ENCODE results near the gene PUS1. TPM values are rescaled to one million over a fixed set of nuclear protein-coding genes. Genes with fewer than 3 reads are reported as not detected.
"Not testable (repeated sequence)": the region's sequence is repeated elsewhere in the genome, so short reads cannot be mapped to it uniquely, and the experiment has no call there.

Gene PUS1
- total and polyA plus RNA-seq, 2 experiments from 2014 or later = 10.2 to 10.7 TPM

DNA sequence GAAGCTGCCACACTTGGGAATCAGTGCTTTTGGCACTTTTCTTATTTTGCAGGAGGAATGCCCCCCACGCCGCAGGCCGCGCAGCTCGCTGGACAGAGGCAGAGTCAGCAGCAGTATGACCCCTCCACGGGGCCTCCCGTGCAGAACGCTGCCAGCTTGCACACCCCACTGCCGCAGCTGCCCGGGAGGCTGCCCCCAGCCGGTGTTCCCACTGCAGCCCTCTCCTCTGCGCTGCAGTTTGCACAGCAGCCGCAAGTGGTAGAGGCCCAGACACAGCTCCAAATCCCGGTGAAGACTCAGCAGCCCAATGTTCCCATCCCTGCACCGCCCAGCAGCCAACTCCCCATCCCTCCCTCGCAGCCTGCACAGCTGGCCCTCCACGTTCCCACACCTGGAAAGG lies 53.0 kb downstream of the PUS1 start:
- H3K4me3 ChIP-seq = no peak overlapping the region
- no peak for TF ChIP-seq EZH2 (IDR thresholded peaks at IDR 0.05; ENCODE audit: borderline replicate concordance)
- TF ChIP-seq EZH2phosphoT487 (IDR thresholded peaks at IDR 0.05; ENCODE audit: low read depth, severe bottlenecking, unreplicated experiment) = no peak
- TF ChIP-seq, protein P1, sequence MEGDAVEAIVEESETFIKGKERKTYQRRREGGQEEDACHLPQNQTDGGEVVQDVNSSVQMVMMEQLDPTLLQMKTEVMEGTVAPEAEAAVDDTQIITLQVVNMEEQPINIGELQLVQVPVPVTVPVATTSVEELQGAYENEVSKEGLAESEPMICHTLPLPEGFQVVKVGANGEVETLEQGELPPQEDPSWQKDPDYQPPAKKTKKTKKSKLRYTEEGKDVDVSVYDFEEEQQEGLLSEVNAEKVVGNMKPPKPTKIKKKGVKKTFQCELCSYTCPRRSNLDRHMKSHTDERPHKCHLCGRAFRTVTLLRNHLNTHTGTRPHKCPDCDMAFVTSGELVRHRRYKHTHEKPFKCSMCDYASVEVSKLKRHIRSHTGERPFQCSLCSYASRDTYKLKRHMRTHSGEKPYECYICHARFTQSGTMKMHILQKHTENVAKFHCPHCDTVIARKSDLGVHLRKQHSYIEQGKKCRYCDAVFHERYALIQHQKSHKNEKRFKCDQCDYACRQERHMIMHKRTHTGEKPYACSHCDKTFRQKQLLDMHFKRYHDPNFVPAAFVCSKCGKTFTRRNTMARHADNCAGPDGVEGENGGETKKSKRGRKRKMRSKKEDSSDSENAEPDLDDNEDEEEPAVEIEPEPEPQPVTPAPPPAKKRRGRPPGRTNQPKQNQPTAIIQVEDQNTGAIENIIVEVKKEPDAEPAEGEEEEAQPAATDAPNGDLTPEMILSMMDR (IDR thresholded peaks at IDR 0.05; ENCODE audit: poor library complexity) = no peak
- H3K9me2 ChIP-seq (replicated peaks; ENCODE audit: insufficient read depth) = no peaks in the 10 kb centered on the region
- H3K27ac ChIP-seq = no peak overlapping the region
- peaks cover 7% of the 10 kb centered on the region for H4K20me1 ChIP-seq (ENCODE audit: insufficient read depth, poor library complexity, severe bottlenecking)
- no peak for DNase-seq (ENCODE audit: low spot score)
- peaks cover 16% of the 10 kb centered on the region for H3K79me2 ChIP-seq
- H3K4me2 ChIP-seq = no peak overlapping the region
- 98% methylated on average over 17 of the region's 17 CpGs for WGBS (ENCODE audit: low lambda C conversion rate, missing lambda C conversion rate)
- no peaks in the 10 kb centered on the region for H3K36me3 ChIP-seq (replicated peaks; ENCODE audit: insufficient read depth, low read depth)
- no peaks in the 10 kb centered on the region for H3K27me3 ChIP-seq
- H3K4me1 ChIP-seq (ENCODE audit: insufficient read depth) = no peaks in the 10 kb centered on the region
- H2AFZ ChIP-seq = no peak overlapping the region
- H3K9me3 ChIP-seq (ENCODE audit: low read depth) = no peaks in the 10 kb centered on the region

DNA sequence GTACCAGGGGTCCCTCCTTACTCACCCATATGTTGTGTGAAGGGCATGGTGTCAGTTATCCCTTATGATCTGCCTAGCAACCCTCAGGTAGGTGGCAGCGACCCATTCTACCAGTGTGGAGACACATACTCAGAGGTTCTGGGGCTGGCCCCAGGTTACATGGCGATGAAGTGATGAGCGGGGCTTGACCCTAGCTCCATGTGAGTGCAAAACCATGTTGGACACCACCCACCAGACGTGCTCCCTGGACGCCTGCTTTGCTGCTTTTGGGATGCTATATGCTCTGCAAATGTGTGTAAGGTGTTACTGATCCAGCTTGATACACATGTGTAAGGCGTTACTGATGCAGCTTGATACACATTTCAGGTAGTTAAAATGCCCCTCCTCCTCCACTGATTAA lies 54.0 kb downstream of the PUS1 start:
- Histone ChIP-seq H3K4me2 (no peak overlapping the region), H3K79me2 (peaks cover 6% of the 10 kb centered on the region), H3K27ac (no peak overlapping the region), H3K9me3 (ENCODE audit: low read depth) (no peaks in the 10 kb centered on the region), H3K36me3 (replicated peaks; ENCODE audit: insufficient read depth, low read depth) (no peaks in the 10 kb centered on the region), H3K27me3 (no peaks in the 10 kb centered on the region), H3K4me1 (ENCODE audit: insufficient read depth) (no peaks in the 10 kb centered on the region), H4K20me1 (ENCODE audit: insufficient read depth, poor library complexity, severe bottlenecking) (peaks cover 7% of the 10 kb centered on the region), H3K4me3 (no peak overlapping the region), H3K9me2 (replicated peaks; ENCODE audit: insufficient read depth) (no peaks in the 10 kb centered on the region), H2AFZ (no peak overlapping the region)
- 98% methylated on average over 6 of the region's 6 CpGs for WGBS (ENCODE audit: low lambda C conversion rate, missing lambda C conversion rate)
- TF ChIP-seq, protein P1 (IDR thresholded peaks at IDR 0.05; ENCODE audit: poor library complexity) = no peak
- TF ChIP-seq EZH2phosphoT487 (IDR thresholded peaks at IDR 0.05; ENCODE audit: low read depth, severe bottlenecking, unreplicated experiment) (no peak), EZH2 (IDR thresholded peaks at IDR 0.05; ENCODE audit: borderline replicate concordance) (no peak)
- DNase-seq (ENCODE audit: low spot score) = no peak

DNA sequence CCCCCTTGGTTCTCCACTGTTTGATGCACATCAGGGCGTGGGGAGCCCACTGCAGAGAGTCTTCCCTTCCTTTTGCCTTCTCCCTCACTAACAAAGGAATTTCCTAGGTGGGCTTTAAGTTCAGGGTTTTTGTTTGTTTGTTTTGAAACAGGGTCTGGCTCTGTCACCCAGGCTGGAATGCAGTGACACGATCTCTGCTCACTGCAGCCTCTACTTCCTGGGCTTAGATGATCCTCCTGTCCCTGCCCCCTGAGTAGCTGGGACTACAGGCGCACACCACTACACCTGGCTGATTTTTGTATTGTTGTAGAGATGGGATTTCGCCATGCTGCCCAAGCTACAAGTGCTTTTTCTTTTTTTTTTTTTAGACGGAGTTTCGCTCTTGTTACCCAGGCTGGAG lies 54.5 kb downstream of the PUS1 start:
- Histone ChIP-seq H2AFZ (no peak overlapping the region), H3K27ac (no peak overlapping the region), H3K27me3 (no peaks in the 10 kb centered on the region), H3K4me3 (no peak overlapping the region), H3K4me1 (ENCODE audit: insufficient read depth) (no peaks in the 10 kb centered on the region), H3K9me2 (replicated peaks; ENCODE audit: insufficient read depth) (no peaks in the 10 kb centered on the region), H3K36me3 (replicated peaks; ENCODE audit: insufficient read depth, low read depth) (no peaks in the 10 kb centered on the region), H3K79me2 (peaks cover 3% of the 10 kb centered on the region), H3K4me2 (no peak overlapping the region), H4K20me1 (ENCODE audit: insufficient read depth, poor library complexity, severe bottlenecking) (peaks cover 7% of the 10 kb centered on the region), H3K9me3 (ENCODE audit: low read depth) (no peaks in the 10 kb centered on the region)
- WGBS (ENCODE audit: low lambda C conversion rate, missing lambda C conversion rate) = 91% methylated on average over 6 of the region's 6 CpGs
- DNase-seq (ENCODE audit: low spot score) = no peak
- TF ChIP-seq, protein P1 (IDR thresholded peaks at IDR 0.05; ENCODE audit: poor library complexity) = no peak
- TF ChIP-seq EZH2 (IDR thresholded peaks at IDR 0.05; ENCODE audit: borderline replicate concordance) (no peak), EZH2phosphoT487 (IDR thresholded peaks at IDR 0.05; ENCODE audit: low read depth, severe bottlenecking, unreplicated experiment) (no peak)

DNA sequence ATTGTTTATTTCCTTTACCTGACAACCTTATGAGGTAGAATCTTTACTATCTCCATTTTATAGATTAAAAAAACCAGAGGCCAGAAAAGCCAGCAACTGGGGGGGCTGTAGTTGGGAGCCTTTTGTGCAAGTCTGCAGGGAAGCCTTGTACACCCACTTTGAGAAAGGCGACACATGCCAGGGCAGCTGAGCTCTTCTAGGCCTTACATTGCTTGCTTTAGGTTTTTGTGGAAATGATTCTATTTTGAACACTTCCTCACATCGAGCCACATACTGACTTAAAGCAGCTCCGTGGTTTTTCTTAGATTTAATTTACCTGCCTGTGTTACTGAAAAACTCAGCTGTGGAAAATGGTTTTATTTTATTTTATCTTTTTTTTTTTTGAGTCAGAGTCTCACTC lies 55.3 kb downstream of the PUS1 start:
- Histone ChIP-seq H4K20me1 (ENCODE audit: insufficient read depth, poor library complexity, severe bottlenecking) (peaks cover 7% of the 10 kb centered on the region), H2AFZ (no peak overlapping the region), H3K4me1 (ENCODE audit: insufficient read depth) (no peaks in the 10 kb centered on the region), H3K4me2 (no peak overlapping the region), H3K36me3 (replicated peaks; ENCODE audit: insufficient read depth, low read depth) (no peaks in the 10 kb centered on the region), H3K27ac (no peak overlapping the region), H3K4me3 (no peak overlapping the region), H3K79me2 (no peaks in the 10 kb centered on the region), H3K9me2 (replicated peaks; ENCODE audit: insufficient read depth) (no peaks in the 10 kb centered on the region), H3K9me3 (ENCODE audit: low read depth) (no peaks in the 10 kb centered on the region), H3K27me3 (no peaks in the 10 kb centered on the region)
- no peak for DNase-seq (ENCODE audit: low spot score)
- 95% methylated on average over 3 of the region's 3 CpGs for WGBS (ENCODE audit: low lambda C conversion rate, missing lambda C conversion rate)
- TF ChIP-seq, protein P1 (IDR thresholded peaks at IDR 0.05; ENCODE audit: poor library complexity) = no peak
- TF ChIP-seq EZH2phosphoT487 (IDR thresholded peaks at IDR 0.05; ENCODE audit: low read depth, severe bottlenecking, unreplicated experiment) (no peak), EZH2 (IDR thresholded peaks at IDR 0.05; ENCODE audit: borderline replicate concordance) (no peak)

DNA sequence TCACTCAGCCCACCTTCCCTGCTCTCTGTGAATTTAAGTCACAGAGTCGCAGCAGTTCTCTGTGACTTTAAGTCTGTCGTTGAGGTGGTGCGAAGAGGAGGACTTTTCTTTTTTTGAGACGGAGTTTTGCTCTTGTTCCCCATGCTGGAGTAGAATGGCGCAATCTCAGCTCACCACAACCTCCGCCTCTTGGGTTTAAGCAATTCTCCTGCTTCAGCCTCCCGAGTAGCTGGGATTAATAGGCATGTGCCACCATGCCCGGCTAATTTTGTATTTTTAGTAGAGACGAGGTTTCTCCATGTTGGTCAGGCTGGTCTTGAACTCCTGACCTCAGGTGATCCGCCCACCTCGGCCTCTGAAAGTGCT lies 56.4 kb downstream of the PUS1 start:
- not testable (repeated sequence) for H3K9me3 ChIP-seq (ENCODE audit: low read depth); H3K36me3 ChIP-seq (replicated peaks; ENCODE audit: insufficient read depth, low read depth); H4K20me1 ChIP-seq (ENCODE audit: insufficient read depth, poor library complexity, severe bottlenecking); H3K4me1 ChIP-seq (ENCODE audit: insufficient read depth); H2AFZ ChIP-seq; H3K9me2 ChIP-seq (replicated peaks; ENCODE audit: insufficient read depth); DNase-seq (ENCODE audit: low spot score); H3K27me3 ChIP-seq; H3K79me2 ChIP-seq; H3K4me3 ChIP-seq; H3K27ac ChIP-seq; H3K4me2 ChIP-seq
- WGBS (ENCODE audit: low lambda C conversion rate, missing lambda C conversion rate) = 96% methylated on average over 11 of the region's 11 CpGs

Measured in hepatocyte (in vitro differentiated cells).